ENCODE data around the gene UBE2Z. TPM values are rescaled to one million over a fixed set of nuclear protein-coding genes. Genes with fewer than 3 reads are reported as not detected.

Gene UBE2Z
- total and polyA plus RNA-seq, 2 of the 13 experiments (the other 11 are each of a cell fraction or from before 2014, with no cell fraction given), result 63.2 to 122 TPM

DNA sequence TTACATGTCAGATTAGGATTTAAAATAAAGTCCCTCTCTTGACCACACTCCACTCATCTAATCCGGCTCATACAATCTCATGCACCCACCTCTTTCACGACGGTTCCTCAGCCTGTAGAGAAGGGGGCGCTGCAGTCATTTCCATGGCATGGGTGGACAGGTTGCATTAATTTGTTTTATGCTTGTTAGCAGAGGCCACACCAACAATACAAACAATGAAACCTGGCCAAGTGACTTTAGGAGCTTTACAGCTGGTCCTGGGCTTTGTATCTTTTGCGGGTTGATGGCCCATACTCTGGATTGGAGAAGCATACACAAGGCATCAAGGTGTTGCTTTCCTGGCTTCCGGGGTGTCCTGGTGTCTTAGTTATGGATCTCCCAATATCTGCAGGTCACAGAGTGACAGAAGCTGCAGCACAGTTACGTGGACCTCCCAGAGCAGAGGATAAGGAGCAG lies 46.1 kb downstream of the UBE2Z start (continued):
- TF ChIP-seq, protein P1, sequence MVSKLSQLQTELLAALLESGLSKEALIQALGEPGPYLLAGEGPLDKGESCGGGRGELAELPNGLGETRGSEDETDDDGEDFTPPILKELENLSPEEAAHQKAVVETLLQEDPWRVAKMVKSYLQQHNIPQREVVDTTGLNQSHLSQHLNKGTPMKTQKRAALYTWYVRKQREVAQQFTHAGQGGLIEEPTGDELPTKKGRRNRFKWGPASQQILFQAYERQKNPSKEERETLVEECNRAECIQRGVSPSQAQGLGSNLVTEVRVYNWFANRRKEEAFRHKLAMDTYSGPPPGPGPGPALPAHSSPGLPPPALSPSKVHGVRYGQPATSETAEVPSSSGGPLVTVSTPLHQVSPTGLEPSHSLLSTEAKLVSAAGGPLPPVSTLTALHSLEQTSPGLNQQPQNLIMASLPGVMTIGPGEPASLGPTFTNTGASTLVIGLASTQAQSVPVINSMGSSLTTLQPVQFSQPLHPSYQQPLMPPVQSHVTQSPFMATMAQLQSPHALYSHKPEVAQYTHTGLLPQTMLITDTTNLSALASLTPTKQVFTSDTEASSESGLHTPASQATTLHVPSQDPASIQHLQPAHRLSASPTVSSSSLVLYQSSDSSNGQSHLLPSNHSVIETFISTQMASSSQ (IDR thresholded peaks at IDR 0.05; ENCODE audit: low read depth), result no peak
- TF ChIP-seq, protein P1 (CRISPR knock-in tag; IDR thresholded peaks at IDR 0.05; ENCODE audit: borderline replicate concordance), result no peak
- TF ChIP-seq ZNF792 (CRISPR knock-in tag; IDR thresholded peaks at IDR 0.05) (no peak), NFKB2 (CRISPR knock-in tag; IDR thresholded peaks at IDR 0.05; ENCODE audit: borderline replicate concordance) (no peak), SIN3A (IDR thresholded peaks at IDR 0.05; ENCODE audit: borderline replicate concordance, low read depth, low read length) (no peak), NCOA1 (CRISPR knock-in tag; IDR thresholded peaks at IDR 0.05) (0 out of 2 replicates have a peak, but pooled peaks have one; percentile 59), ZNF329 (CRISPR knock-in tag; IDR thresholded peaks at IDR 0.05; ENCODE audit: low read depth) (no peak), FOXK2 (IDR thresholded peaks at IDR 0.05) (no peak), MTA1 (CRISPR knock-in tag; IDR thresholded peaks at IDR 0.05; ENCODE audit: borderline replicate concordance) (no peak), GATAD2A (CRISPR knock-in tag; IDR thresholded peaks at IDR 0.05) (peak; percentile 75), ZNF83 (CRISPR knock-in tag; IDR thresholded peaks at IDR 0.05; ENCODE audit: borderline replicate concordance) (no peak), RXRA (CRISPR knock-in tag; IDR thresholded peaks at IDR 0.05) (no peak), SIX4 (CRISPR knock-in tag; IDR thresholded peaks at IDR 0.05) (no peak), FOXP1 (IDR thresholded peaks at IDR 0.05) (no peak), FOXP1 (CRISPR knock-in tag; IDR thresholded peaks at IDR 0.05) (no peak; the same call in 1 of the 2 replicates), MED13 (CRISPR knock-in tag; IDR thresholded peaks at IDR 0.05) (no peak), RBM39 (IDR thresholded peaks at IDR 0.05; ENCODE audit: low read depth, low read length, poor library complexity, severe bottlenecking) (no peak), BHLHE40 (IDR thresholded peaks at IDR 0.05; ENCODE audit: low read length) (no peak), CHD2 (IDR thresholded peaks at IDR 0.05; ENCODE audit: low read depth, low read length) (no peak)
- TF ChIP-seq, protein P2, sequence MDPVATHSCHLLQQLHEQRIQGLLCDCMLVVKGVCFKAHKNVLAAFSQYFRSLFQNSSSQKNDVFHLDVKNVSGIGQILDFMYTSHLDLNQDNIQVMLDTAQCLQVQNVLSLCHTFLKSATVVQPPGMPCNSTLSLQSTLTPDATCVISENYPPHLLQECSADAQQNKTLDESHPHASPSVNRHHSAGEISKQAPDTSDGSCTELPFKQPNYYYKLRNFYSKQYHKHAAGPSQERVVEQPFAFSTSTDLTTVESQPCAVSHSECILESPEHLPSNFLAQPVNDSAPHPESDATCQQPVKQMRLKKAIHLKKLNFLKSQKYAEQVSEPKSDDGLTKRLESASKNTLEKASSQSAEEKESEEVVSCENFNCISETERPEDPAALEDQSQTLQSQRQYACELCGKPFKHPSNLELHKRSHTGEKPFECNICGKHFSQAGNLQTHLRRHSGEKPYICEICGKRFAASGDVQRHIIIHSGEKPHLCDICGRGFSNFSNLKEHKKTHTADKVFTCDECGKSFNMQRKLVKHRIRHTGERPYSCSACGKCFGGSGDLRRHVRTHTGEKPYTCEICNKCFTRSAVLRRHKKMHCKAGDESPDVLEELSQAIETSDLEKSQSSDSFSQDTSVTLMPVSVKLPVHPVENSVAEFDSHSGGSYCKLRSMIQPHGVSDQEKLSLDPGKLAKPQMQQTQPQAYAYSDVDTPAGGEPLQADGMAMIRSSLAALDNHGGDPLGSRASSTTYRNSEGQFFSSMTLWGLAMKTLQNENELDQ (CRISPR knock-in tag; IDR thresholded peaks at IDR 0.05; ENCODE audit: borderline replicate concordance), result no peak
- TF ChIP-seq, protein P3, sequence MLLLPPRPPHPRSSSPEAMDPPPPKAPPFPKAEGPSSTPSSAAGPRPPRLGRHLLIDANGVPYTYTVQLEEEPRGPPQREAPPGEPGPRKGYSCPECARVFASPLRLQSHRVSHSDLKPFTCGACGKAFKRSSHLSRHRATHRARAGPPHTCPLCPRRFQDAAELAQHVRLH (CRISPR knock-in tag; IDR thresholded peaks at IDR 0.05; ENCODE audit: borderline replicate concordance, low read depth), result peak; percentile 70; the same call in 1 of the 2 replicates
- TF ChIP-seq, protein P4, sequence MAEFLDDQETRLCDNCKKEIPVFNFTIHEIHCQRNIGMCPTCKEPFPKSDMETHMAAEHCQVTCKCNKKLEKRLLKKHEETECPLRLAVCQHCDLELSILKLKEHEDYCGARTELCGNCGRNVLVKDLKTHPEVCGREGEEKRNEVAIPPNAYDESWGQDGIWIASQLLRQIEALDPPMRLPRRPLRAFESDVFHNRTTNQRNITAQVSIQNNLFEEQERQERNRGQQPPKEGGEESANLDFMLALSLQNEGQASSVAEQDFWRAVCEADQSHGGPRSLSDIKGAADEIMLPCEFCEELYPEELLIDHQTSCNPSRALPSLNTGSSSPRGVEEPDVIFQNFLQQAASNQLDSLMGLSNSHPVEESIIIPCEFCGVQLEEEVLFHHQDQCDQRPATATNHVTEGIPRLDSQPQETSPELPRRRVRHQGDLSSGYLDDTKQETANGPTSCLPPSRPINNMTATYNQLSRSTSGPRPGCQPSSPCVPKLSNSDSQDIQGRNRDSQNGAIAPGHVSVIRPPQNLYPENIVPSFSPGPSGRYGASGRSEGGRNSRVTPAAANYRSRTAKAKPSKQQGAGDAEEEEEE (CRISPR knock-in tag; IDR thresholded peaks at IDR 0.05; ENCODE audit: borderline replicate concordance), result no peak
- TF ChIP-seq, protein P5, sequence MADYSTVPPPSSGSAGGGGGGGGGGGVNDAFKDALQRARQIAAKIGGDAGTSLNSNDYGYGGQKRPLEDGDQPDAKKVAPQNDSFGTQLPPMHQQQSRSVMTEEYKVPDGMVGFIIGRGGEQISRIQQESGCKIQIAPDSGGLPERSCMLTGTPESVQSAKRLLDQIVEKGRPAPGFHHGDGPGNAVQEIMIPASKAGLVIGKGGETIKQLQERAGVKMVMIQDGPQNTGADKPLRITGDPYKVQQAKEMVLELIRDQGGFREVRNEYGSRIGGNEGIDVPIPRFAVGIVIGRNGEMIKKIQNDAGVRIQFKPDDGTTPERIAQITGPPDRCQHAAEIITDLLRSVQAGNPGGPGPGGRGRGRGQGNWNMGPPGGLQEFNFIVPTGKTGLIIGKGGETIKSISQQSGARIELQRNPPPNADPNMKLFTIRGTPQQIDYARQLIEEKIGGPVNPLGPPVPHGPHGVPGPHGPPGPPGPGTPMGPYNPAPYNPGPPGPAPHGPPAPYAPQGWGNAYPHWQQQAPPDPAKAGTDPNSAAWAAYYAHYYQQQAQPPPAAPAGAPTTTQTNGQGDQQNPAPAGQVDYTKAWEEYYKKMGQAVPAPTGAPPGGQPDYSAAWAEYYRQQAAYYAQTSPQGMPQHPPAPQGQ (CRISPR knock-in tag; IDR thresholded peaks at IDR 0.05; ENCODE audit: borderline replicate concordance), result no peak

All from HepG2 (cell line).